HT-29 (cell line): ENCODE data around the gene NOCT. TPM values are rescaled to one million over a fixed set of nuclear protein-coding genes. Genes with fewer than 3 reads are reported as not detected.
"Not testable (repeated sequence)": the region's sequence is repeated elsewhere in the genome, so short reads cannot be mapped to it uniquely, and the experiment has no call there.

Source experiments
- DNase-seq: peaks from one replicate; pipeline ENCODE4 v3.0.0-alpha.2; 2015; ENCODE audit warnings: low spot score
- total RNA-seq: library from RNA; depleted of rRNA; stranded (reverse); fragments of >200 nt; shearing (Covaris generic); gene quantifications from 2 replicates; pipeline ENCODE4 v1.2.3, GENCODE V29; 2014; rRNA removed

NOCT gene
- total RNA-seq, result 20.4 and 26.0 TPM in 2 replicates

- peak; percentile 95 for DNase-seq
Observed at GRCh38 chr4:139015269-139015947, at the start of gene NOCT. Gene NOCT, plus strand, starts transcription at chr4:139015781. Its CDS starts 201 bp downstream, at chr4:139015982.

- DNase-seq, result no peak
Observed at GRCh38 chr4:138967313-138967712, 48.3 kb upstream of the NOCT start.

- no peak for DNase-seq
Observed at GRCh38 chr4:138972956-138973801, 42.4 kb upstream of the NOCT start.

- no peak for DNase-seq
Observed at GRCh38 chr4:138975225-138975624, 40.4 kb upstream of the NOCT start.

- no peak for DNase-seq
Observed at GRCh38 chr4:138976526-138976925, 39.1 kb upstream of the NOCT start.

- DNase-seq, result no peak
Observed at GRCh38 chr4:138977524-138977923, 38.1 kb upstream of the NOCT start.

- no peak for DNase-seq
Observed at GRCh38 chr4:138978028-138978585, 37.5 kb upstream of the NOCT start.

- DNase-seq, result no peak
Observed at GRCh38 chr4:138978600-138978999, 37.0 kb upstream of the NOCT start.

GRCh38 chr4:138979742-138980141 is 35.8 kb upstream of the NOCT start:
- no peak for DNase-seq

GRCh38 chr4:138981930-138982390 is 33.6 kb upstream of the NOCT start:
- DNase-seq, result peak; percentile 50

- no peak for DNase-seq
Observed at GRCh38 chr4:138982754-138983153, 32.8 kb upstream of the NOCT start.

GRCh38 chr4:138983690-138984089 is 31.9 kb upstream of the NOCT start:
- DNase-seq, result no peak

- DNase-seq, result no peak
Observed at GRCh38 chr4:138984647-138985046, 30.9 kb upstream of the NOCT start.

- no peak for DNase-seq
Observed at GRCh38 chr4:138992676-138993075, 22.9 kb upstream of the NOCT start.

- no peak for DNase-seq
Observed at GRCh38 chr4:138996090-138996489, 19.5 kb upstream of the NOCT start.

GRCh38 chr4:138999666-139000065 is 15.9 kb upstream of the NOCT start:
- no peak for DNase-seq

GRCh38 chr4:139000134-139000533 is 15.4 kb upstream of the NOCT start:
- DNase-seq, result not testable (repeated sequence)

GRCh38 chr4:139001430-139001829 is 14.2 kb upstream of the NOCT start:
- not testable (repeated sequence) for DNase-seq

GRCh38 chr4:139003668-139004067 is 11.9 kb upstream of the NOCT start:
- DNase-seq, result not testable (repeated sequence)

GRCh38 chr4:139005774-139006173 is 9.8 kb upstream of the NOCT start:
- no peak for DNase-seq

- DNase-seq, result no peak
Observed at GRCh38 chr4:139007640-139008039, 7.9 kb upstream of the NOCT start.

- not testable (repeated sequence) for DNase-seq
Observed at GRCh38 chr4:139008278-139008677, 7.3 kb upstream of the NOCT start.
